Left colon (tissue), 2 donors: ENCODE data around the gene XRN1. TPM values are rescaled to one million over a fixed set of nuclear protein-coding genes. Genes with fewer than 3 reads are reported as not detected.

Experiments
- total RNA-seq, 2 donors: library from RNA; stranded (reverse); fragmentation: NEBNext Ultra II Directional; extraction: Animal tissue kit (Norgen Biotek cat#: 25700); gene quantifications; one replicate each; pipeline ENCODE4 v1.2.1, GENCODE V29; 2021
- donor health status: DM: no; HTN: no; CAD: no.
- donor health status: DM: yes; HTN: yes; CAD: no.

The XRN1 gene
- total RNA-seq, 2 donors from 2014 or later: 46.1 to 46.9 TPM

Other genes with a start within 250 kb of the XRN1 start
- gene GK5, start 222.5 kb downstream of the XRN1 start, total RNA-seq: 10 to 100 TPM; 40.1 to 59.5 TPM
- 10 to 100 TPM; 13.7 to 18.9 TPM for gene ATR, start 130.7 kb upstream of the XRN1 start, total RNA-seq
- 100 to 1,000 TPM; 457 to 472 TPM for gene PLS1, start 148.4 kb upstream of the XRN1 start, total RNA-seq